ENCODE data around the gene TLCD1. TPM values are rescaled to one million over a fixed set of nuclear protein-coding genes. Genes with fewer than 3 reads are reported as not detected.
A peak's percentile ranks its signal among the peaks of the same experiment; 100 is the strongest.
"Not testable (repeated sequence)": the region's sequence is repeated elsewhere in the genome, so short reads cannot be mapped to it uniquely, and the experiment has no call there.

The TLCD1 gene
- polyA plus RNA-seq, 1 experiment: 11.8 TPM

GRCh38 chr17:28723159-28723835 is 2.7 kb downstream of the TLCD1 start:
- Histone ChIP-seq H3K27me3 (ENCODE audit: control insufficient read depth, insufficient read depth, low read length) (no peaks in the 10 kb centered on the region), H3K4me3 (ENCODE audit: low read depth, low read length) (no peak overlapping the region), H3K27ac (ENCODE audit: low read depth, low read length) (peak overlapping the region; percentile 31), H3K9me3 (ENCODE audit: control insufficient read depth, insufficient read depth, low read length) (no peaks in the 10 kb centered on the region; the same call in 1 of the 2 replicates)
- ChIA-PET CTCF (interaction anchor here (0.7 to 1.3 kb wide), 2 partner anchors 20 to 27 kb away, joined by 3 to 4 read pairs; no protein-coding TSS in a partner anchor), POLR2A (no interaction called here)
- no peak for DNase-seq (ENCODE audit: low read depth, low spot score)
- TF ChIP-seq CTCF (IDR thresholded peaks at IDR 0.05; ENCODE audit: low read depth, low read length): no peak

GRCh38 chr17:28722417-28723158 is 3.4 kb downstream of the TLCD1 start:
- H3K9me3 ChIP-seq (ENCODE audit: control insufficient read depth, insufficient read depth, low read length): no peaks in the 10 kb centered on the region; the same call in 1 of the 2 replicates
- H3K27ac ChIP-seq (ENCODE audit: low read depth, low read length): peak overlapping the region; percentile 39
- CTCF ChIA-PET: interaction anchor here (0.7 to 1.0 kb wide), 2 partner anchors 21 to 394 kb away, joined by 3 read pairs; no protein-coding TSS in a partner anchor
- no peak for TF ChIP-seq CTCF (IDR thresholded peaks at IDR 0.05; ENCODE audit: low read depth, low read length)
- POLR2A ChIA-PET: interaction anchor here (0.6 kb wide), 1 partner anchor 925 kb away, joined by 5 read pairs; no protein-coding TSS in a partner anchor
- peak overlapping the region; percentile 25 for H3K4me3 ChIP-seq (ENCODE audit: low read depth, low read length)
- no peaks in the 10 kb centered on the region for H3K27me3 ChIP-seq (ENCODE audit: control insufficient read depth, insufficient read depth, low read length)
- DNase-seq (ENCODE audit: low read depth, low spot score): no peak

GRCh38 chr17:28720997-28721329 is 5.1 kb downstream of the TLCD1 start:
- not testable (repeated sequence) for H3K27ac ChIP-seq (ENCODE audit: low read depth, low read length); DNase-seq (ENCODE audit: low read depth, low spot score); H3K9me3 ChIP-seq (ENCODE audit: control insufficient read depth, insufficient read depth, low read length); H3K27me3 ChIP-seq (ENCODE audit: control insufficient read depth, insufficient read depth, low read length)
- POLR2A ChIA-PET: interaction anchor here (1.9 to 2.8 kb wide), 2 partner anchors 10 to 74 kb away, joined by 7 to 40 read pairs; partner anchors contain the start of gene PROCA1
- H3K4me3 ChIP-seq (ENCODE audit: low read depth, low read length): peak overlapping the region; percentile 99
- CTCF ChIA-PET: interaction anchor here (1.0 to 1.3 kb wide), 3 partner anchors 10 to 43 kb away, joined by 3 to 11 read pairs (median 3); partner anchors contain the start of gene PROCA1

- ChIA-PET POLR2A (interaction anchor here (0.6 to 2.8 kb wide), 10 partner anchors 8 to 1340 kb away, joined by 3 to 40 read pairs (median 7); partner anchors contain the start of genes NEK8, PROCA1 and TRAF4), CTCF (interaction anchor here (0.9 to 1.4 kb wide), 4 partner anchors 9 to 233 kb away, joined by 3 to 4 read pairs (median 4); partner anchors contain the start of gene PROCA1)
- Histone ChIP-seq H3K4me3 (ENCODE audit: low read depth, low read length) (peak overlapping the region; percentile 99), H3K27ac (ENCODE audit: low read depth, low read length) (peak overlapping the region; percentile 78), H3K9me3 (ENCODE audit: control insufficient read depth, insufficient read depth, low read length) (no peaks in the 10 kb centered on the region; the same call in 1 of the 2 replicates), H3K27me3 (ENCODE audit: control insufficient read depth, insufficient read depth, low read length) (no peaks in the 10 kb centered on the region)
- no peak for DNase-seq (ENCODE audit: low read depth, low spot score)
- no peak for TF ChIP-seq CTCF (IDR thresholded peaks at IDR 0.05; ENCODE audit: low read depth, low read length)
These were observed 5.6 kb downstream of the TLCD1 start for GRCh38 chr17:28720247-28720996.

- TF ChIP-seq CTCF (IDR thresholded peaks at IDR 0.05; ENCODE audit: low read depth, low read length): no peak
- no peaks in the 10 kb centered on the region for H3K27me3 ChIP-seq (ENCODE audit: control insufficient read depth, insufficient read depth, low read length)
- peak overlapping the region; percentile 99 for H3K4me3 ChIP-seq (ENCODE audit: low read depth, low read length)
- no peak for DNase-seq (ENCODE audit: low read depth, low spot score)
- H3K9me3 ChIP-seq (ENCODE audit: control insufficient read depth, insufficient read depth, low read length): no peaks in the 10 kb centered on the region; the same call in 1 of the 2 replicates
- ChIA-PET CTCF (interaction anchor here (0.6 to 1.4 kb wide), 4 partner anchors 8 to 398 kb away, joined by 3 to 4 read pairs (median 4); no protein-coding TSS in a partner anchor), POLR2A (interaction anchor here (0.6 to 2.8 kb wide), 16 partner anchors 8 to 233 kb away, joined by 3 to 40 read pairs (median 6); partner anchors contain the start of genes FLOT2, NEK8, PHF12 and PROCA1)
- peak overlapping the region; percentile 91 for H3K27ac ChIP-seq (ENCODE audit: low read depth, low read length)
These were observed 7.0 kb downstream of the TLCD1 start for GRCh38 chr17:28719021-28719433.
